HG03520 (cell line): ENCODE results near the gene ZNF534.
"Not testable (repeated sequence)": the region's sequence is repeated elsewhere in the genome, so short reads cannot be mapped to it uniquely, and the experiment has no call there.

Experiments
- ATAC-seq: cut with Tn5 transposase; IDR thresholded peaks from one replicate; pipeline ENCODE4 v1.9.1; 2021; ENCODE audit warnings: mild to moderate bottlenecking, moderate library complexity; ENCODE audit not compliant: unreplicated experiment

Gene ZNF534

DNA sequence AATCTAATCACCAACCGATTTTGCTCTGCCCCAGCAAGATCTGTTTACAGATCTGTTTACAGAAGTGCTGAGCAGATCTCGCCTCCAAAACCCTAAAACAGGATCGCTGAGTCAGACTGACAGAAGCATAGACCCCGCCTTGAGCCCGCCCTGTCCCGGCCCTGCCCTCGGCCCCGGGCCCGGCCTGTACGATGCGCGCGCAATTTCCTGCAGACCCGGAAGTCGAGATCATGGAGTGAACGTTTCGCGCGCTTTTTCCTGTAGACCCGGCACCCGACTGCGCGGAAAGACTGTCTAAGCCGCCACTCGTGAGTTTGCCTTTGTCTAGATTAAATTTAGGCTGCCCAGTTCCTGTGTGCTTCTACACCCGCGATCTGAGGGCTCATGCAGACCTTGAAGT, at the start of gene ZNF534:
Gene ZNF534, plus strand, starts transcription at position 212 of the 400 bp plus-strand sequence. CDS start 2,327 bp downstream, outside the sequence.
- no peak for ATAC-seq

DNA sequence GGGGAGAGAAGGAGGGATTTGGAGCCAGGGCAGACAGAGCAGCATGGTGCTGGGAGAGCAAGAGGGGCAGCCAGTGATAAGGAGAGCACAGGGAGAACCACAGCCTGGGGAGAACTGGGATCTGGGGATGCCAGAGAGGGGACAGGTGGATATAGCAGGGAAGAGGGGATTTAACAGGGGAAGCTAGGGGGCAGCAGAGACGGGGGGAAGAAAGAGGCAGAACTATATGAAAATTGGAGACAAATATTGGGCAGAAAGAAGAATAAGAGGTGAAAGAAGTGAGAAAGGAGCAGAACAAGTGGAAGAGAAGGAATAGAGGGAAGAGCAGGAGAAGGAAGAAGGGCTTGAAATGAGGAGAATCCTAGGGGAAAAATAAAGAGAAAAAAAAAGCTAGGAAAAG, 37.8 kb upstream of the ZNF534 start:
- no peak for ATAC-seq

DNA sequence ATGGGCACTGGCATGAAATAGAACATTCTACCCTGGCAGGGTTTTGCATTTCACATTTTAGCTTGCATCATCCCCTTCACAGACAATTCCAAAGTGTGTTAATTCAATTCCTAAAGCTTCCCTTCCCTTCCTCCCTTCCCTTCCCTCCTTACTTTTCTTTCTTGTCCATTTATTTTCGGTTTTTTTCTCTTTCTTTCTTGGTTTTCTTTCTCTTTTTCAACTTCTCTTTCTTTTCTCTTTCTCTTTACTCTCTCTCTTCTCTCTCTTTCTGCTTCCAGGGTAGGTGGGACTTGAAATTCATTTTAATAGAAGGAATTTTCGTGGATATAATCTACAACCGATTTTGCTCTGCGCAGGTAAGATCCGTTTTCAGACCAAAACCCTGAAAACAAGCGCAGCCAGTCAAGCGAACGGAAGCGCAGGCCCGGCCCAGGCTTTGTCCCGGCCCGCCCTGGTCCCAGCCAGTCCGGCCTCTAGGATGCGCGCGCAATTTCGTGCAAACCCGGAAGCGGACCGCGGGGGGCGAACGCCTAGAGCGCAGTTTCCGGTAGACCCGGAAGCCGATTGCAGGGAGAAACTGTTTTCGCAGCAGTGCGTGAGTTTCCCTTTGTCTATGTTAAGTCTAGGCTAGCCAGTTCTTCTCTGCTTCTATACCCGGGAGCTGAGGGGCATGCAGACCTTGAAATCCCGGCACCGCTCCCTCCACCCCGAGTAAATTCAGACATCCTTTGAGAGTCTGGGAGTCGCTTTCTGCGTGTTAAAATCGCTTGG, 31.5 kb upstream of the ZNF534 start, which contains the start of gene ZNF528:
Gene ZNF528, plus strand, starts transcription at position 540 of the 771 bp plus-strand sequence. CDS start 4,165 bp downstream, outside the sequence.
- no peak for ATAC-seq

DNA sequence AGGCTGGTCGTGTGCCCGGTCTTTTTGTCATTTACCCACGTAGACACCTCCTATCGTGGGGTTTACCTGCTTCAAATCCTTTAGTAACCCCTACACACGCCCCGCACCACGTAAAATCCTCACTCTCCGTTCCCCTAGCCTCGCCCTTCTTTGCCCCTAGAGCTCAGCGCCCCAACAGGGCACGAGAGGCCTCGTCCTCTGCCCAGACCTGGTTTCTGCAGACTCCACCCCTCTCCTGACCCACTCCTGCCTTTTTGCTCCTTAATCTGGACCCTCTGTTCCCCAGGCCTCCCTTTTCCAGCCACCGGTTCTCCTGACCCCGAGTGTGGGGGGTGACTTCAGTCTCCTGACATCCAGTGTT, 30.9 kb upstream of the ZNF534 start:
- no peak for ATAC-seq

DNA sequence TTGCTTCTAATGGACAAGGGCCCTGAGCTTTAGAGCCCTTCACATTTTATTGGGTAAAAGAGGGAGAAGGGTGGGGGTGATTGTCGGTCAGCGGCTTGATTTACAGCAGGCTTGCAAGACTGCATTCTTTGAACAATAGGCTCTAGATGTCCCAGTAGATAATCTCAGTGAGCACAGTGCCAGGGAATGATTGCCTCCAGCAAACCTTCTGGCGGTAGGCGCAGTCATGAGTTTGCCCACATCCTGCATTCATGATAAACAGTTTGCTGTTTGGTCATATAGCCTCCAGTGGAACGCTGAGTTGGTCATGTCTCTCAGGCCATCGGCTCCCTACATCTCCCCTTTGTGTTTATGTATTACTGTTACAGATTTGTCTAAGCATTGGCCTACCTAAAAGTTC, 18.7 kb upstream of the ZNF534 start:
- ATAC-seq = no peak

DNA sequence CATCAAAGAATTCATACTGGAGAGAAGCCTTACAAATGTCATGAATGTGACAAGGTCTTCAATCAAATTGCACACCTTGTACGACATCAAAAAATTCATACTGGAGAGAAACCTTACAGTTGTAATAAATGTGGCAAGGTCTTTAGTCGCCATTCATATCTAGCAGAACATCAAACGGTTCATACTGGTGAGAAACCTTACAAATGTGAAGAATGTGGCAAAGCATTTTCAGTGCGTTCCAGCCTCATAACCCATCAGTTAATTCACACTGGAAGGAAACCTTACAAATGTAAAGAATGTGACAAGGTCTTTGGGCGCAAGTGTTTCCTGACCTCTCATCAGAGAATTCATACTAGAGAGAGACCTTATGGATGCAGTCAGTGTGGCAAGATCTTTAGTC, 13.2 kb upstream of the ZNF534 start:
- ATAC-seq = no peak

DNA sequence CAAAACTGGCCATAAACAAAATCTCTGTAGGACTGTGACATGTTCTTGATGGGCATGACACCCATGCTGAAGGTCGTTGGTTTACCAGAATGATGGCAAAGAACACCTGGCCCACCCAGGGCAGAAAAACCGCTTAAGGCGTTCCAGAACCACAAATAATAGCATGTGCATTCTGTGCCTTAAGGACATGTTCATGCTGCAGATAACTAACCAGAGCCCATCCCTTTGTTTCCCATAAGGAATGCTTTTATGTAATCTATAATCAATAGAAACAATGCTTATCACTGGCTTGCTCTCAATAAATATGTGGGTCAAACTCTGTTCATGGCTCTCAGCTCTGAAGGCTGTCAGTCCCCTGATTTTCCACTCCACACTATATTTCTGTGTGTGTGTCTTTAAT, 13.2 kb downstream of the ZNF534 start:
- no peak for ATAC-seq

DNA sequence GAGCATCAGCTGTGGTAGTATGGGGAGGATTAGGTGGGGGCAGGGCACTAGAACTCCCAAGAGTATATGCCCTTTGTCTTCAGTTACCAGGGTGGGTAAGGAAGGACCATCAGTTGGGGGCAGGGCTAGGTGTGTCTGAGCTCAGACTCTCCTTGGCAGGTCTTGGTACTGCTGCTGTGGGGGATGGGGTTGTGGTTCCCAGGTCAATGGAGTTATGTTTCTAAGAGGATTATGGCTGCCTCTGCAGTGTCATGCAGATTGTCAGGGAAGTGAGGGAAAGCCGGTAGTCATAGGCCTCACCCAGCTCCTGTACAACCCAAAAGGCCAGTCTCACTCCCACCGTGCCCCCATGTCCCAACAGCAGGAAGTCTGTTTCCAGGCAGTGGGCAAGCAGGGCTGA, 15.6 kb downstream of the ZNF534 start:
- no peak for ATAC-seq

DNA sequence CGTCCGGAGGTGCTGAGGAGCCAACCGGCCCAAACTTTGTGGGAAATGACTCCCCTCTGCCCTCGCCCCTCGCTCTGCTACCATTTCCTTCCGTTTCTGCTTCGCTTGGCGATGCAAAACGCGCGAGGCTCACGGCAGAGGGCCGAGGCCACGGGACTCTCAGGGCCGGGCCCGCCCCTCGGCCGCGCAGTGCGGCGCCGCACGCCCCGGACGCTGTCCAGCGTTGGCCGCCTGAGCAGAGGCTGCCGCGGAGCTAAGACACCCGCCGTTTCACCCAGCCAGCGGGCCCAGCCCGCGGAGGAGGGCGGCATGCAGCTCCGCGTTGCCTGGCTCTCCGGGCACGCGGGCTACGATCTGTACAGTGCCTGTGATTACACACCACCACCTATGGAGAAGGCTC, 22.3 kb downstream of the ZNF534 start:
- ATAC-seq = no peak

DNA sequence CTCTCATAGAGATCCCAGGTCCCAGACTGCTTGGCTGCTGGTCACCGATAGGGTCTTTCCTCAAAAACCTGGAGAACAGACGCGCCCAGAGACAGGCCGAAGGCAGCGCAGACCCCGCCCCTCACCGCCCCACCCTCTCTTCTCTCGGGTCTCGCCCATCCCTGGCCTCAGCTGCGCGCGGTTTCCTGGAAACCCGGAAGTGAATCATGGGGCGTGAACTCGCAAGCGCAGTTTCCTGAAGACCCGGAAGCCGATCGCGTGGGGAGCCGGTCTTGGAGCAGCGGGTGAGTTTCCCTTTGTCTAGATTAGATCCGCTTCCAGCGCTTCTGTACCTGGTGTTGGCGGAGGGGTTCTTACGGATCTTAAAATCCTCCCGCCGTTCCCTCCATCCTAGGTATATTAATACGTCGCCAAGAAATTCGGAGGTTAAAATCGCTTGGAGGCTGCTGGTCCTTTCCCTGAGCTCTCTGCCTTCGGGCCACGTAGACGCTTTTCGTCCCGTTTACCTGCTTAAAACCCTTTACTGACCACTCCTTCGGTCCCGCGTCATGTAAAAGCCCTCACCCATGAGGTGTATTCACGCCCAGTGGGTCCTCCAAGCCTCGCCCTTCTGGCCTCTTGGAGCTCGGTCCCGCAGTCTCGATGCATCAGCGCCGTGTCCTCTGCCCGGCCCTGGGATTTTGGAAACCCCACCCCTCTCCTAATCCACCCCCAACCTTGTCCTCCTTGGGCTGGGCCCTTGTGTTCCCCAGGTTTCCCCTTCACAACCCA, 24.6 kb downstream of the ZNF534 start, which contains the start of gene ZNF578:
Gene ZNF578, plus strand, starts transcription at position 230 of the 771 bp plus-strand sequence. CDS start 48,293 bp downstream, outside the sequence.
- ATAC-seq = no peak

DNA sequence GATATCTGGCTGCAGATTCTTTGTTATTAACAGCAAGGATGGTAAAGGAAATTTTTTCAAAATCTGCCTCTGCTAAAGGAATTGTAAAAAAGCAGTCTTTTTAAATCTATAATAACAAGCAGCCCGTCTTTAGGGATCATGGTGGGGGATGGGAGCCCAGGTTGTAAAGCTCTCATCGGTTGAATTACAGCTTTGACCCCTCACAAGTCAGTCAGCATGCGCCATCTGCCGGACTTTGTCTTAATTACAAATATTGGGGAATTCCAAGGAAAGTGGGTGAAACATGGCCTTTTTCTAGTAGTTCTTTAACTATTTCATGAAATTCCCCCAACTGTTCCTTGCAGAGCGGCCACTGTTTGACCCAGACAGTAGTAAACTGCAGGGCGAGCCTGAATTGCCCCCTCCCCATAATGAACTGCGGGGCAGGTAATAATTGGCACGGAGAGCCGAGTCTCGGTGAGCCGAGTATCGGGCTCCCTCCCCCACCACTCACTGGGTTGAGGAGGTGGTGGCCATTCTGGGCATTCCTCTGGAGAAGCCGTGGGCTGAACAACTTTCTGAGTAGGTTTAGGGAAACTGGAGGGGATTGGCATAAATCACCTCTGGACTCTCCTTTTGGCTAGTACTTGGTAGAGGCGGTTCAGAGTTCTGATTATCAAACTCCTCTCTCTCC, 36.0 kb downstream of the ZNF534 start:
- no peak for ATAC-seq

DNA sequence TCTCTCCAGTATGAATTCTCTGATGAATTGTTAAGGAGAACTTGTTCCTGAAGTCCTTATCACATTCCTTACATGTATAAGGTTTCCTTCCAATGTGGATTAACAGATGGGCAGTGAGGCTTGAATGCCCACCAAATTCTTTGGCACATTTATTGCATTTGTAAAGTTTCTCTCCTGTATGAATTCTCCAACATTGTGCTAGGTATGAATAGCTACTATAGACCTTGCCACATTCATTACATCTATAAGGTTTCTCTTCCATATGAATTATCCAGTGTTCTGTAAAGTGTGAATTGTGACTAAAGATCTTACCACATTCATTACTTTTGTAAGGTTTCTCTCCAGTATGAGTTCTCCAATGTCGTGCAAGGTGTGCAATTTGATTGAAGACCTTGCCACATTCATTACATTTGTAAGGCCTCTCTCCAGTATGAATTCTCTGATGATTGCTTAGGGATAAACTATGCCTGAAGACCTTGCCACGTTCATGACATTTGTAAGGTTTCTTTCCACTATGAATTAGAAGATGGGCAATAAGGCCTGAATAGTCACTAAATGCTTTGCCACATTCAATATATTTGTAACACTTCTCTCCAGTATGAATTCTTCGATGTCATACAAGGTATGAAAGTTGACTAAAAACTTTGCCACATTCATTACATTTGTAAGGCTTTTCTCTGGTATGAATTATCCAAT, 44.9 kb downstream of the ZNF534 start:
- ATAC-seq = no peak

DNA sequence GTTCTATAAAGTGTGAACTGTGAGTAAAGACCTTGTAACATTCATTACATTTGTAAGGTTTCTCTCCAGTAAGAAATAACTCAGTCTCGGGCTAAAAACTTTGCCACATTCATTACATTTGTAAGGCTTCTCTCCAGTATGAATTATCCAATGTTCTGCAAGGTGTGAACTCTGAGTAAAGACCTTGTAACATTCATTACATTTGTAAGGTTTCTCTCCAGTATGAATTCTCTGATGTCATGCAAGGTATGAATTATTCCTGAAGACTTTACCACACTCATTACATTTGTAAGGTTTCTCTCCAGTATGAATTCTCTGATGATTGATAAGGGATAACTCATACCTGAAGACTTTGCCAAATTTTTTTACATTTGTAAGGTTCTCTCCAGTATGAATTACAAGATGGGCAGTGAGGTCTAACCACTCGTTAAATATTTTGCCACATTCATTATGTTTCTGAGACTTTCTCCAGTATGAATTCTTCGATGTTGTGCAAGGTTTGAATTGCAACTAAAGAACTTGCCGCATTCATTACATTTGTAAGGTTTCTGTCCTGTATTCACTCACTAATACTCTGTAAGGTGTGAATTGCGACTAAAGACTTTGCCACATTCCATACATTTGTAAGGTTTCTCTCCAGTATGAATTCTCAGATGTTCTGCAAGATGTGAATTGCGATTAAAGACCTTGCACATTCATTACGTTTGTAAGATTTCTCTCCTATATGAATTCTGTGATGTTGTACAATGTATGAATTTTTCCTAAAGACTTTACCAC, 45.6 kb downstream of the ZNF534 start:
- no peak for ATAC-seq

DNA sequence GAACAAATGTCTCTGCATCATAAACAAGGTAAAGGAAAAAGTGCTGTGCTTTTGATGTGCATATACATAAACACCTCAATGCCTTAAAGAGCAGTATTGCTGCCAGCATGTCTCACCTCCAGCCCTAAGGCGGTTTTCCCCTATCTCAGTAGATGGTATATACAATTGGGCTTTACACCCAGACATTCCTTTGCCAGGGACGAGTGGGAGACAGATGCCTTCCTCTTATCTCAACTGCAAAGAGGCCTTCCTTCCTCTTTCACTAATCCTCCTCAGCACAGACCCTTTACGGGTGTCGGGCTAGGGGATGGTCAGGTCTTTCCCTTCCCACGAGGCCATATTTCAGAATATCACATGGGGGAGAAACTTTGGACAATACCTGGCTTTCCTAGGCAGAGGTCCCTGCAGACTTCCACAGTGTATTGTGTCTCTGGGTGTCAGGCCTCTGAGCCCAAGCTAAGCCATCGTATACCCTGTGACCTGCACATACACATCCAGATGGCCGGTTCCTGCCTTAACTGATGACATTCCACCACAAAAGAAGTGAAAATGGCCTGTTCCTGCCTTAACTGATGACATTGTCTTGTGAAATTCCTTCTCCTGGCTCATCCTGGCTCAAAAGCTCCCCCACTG, 55.3 kb downstream of the ZNF534 start:
- not testable (repeated sequence) for ATAC-seq

DNA sequence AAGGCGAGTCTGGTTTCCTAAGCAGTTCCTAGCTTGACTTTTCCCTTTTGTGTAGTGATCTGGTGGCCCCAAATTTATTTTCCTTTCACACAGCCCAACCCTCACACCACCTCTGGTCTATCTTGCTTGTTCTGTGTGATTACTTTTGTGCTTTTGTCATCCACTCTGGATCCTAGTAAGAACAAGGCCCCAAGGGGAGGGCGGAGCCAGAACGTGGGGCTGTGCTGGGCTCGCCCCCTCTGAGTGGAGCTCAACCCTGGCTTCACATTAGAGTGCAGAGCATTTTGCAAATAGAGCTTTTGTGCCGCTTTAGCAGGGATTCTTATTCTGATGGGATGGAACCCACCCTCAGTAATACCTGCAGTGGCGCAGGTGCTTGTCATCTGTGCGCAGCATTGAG, 56.1 kb downstream of the ZNF534 start:
- not testable (repeated sequence) for ATAC-seq

DNA sequence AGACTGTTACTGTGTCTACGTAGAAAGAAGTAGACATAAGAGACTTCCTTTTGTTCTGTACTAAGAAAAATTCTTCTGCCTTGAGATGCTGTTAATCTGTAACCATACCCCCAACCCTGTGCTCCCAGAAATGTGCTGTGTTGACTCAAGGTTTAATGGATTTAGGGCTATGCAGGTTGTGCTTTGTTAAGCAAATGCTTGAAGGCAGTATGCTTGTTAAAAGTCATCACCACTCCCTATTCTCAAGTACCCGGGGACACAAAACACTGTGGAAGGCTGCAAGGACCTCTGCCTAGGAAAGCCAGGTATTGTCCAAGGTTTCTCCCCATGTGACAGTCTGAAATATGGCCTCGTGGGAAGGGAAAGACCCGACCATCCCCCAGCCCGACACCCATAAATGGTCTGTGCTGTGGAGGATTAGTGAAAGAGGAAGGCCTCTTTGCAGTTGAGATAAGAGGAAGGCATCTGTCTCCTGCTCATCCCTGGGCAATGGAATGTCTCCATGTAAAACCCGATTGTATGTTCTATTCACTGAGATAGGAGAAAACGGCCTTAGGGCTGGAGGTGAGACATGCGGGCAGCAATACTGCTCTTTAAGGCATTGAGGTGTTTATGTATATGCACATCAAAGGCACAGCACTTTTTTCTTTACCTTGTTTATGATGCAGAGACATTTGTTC, 56.8 kb downstream of the ZNF534 start:
- ATAC-seq = not testable (repeated sequence)

DNA sequence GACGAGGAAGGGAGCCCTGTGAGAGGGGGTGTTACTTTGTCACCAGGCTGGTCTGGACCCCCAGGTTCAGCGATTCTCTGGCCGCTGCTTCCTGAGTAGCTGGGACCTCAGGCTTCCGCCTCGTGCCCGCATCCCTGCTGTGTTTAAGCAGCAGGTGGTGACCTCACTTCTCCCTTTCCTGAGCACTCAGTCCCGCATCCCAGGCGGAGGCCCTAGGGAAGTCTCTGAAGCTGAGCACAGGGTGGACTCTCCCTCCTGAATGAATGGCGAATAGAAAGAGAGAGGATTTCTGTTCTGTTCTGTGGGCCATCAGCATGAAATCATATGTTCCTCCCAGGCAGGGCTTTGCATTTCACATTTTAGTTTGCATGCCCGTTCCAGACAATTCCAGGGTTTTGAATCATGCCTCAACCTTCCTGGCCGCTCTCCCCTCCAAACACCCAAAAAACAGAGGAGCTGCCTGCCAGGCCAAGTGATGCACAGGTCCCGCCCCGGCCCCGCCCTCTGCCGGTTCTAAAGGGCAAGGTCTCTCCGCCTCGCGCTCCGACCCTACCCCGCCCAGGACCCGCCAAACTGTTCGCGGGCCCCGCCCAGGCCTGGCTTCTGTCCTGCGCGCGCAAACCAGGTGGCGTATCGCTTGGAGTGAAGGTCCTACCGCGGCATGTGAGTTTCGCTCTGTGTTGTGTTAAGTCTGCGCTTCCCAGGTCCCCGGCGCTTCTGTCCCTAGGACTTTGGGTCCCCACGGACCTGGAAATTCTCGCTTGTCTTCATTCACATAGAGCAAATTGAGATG, 63.4 kb downstream of the ZNF534 start:
- no peak for ATAC-seq

DNA sequence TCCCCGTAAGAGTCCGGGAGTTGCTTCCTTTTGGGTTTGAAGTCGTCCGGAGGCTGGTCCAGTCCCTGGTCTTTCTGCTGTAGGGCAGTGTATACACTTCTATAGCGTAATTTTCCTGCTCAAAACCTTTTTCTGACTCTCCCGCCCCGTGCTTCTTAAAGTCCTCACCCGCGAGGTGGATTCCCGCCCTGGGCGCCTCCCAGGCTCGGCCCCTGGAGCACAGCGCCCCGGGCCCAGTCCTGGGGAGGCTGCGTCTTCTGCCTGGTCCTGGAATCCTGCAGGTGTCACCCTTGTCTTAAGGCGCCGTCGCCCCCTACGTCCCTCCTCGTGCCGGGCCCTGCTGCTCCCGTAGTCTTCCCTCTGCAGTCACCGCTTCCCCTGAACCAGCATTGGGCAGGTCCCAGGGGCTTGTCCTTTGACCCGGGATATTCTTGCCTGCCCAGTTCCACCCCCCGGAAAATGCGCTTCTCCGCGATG, 64.1 kb downstream of the ZNF534 start:
- ATAC-seq = no peak
